ENCODE results near the gene SPSB1. TPM values are rescaled to one million over a fixed set of nuclear protein-coding genes. Genes with fewer than 3 reads are reported as not detected.
A peak's percentile ranks its signal among the peaks of the same experiment; 100 is the strongest.

The SPSB1 gene
- polyA plus RNA-seq, 1 donor (not counting 4 experiments of a cell fraction or from before 2014, with no cell fraction given) = 19.8 TPM

- Histone ChIP-seq H3K4me1 (ENCODE audit: control insufficient read depth, extremely low read depth, insufficient read depth, low read length) (peaks cover 50% of the 10 kb centered on the region), H3K4me2 (ENCODE audit: control insufficient read depth, extremely low read depth, insufficient read depth, low read depth, low read length) (no peak overlapping the region), H3K9me3 (ENCODE audit: control insufficient read depth, low read depth, low read length) (no peaks in the 10 kb centered on the region), H3K27me3 (ENCODE audit: control insufficient read depth, extremely low read depth, insufficient read depth, low read length) (no peaks in the 10 kb centered on the region), H4K20me1 (ENCODE audit: control insufficient read depth, extremely low read depth, insufficient read depth, low read length) (peaks cover 22% of the 10 kb centered on the region), H3K9ac (ENCODE audit: control insufficient read depth, extremely low read depth, insufficient read depth, low read length) (no peak overlapping the region), H3K9me1 (ENCODE audit: control insufficient read depth, extremely low read depth, insufficient read depth, low read length) (peaks cover 2% of the 10 kb centered on the region), H3K79me2 (ENCODE audit: control insufficient read depth, insufficient read depth, low read length) (peaks cover 83% of the 10 kb centered on the region), H3K36me3 (ENCODE audit: control insufficient read depth in 2 of 2, extremely low read depth in 1 of 2, insufficient read depth in 2 of 2, low read length in 2 of 2) (peaks cover 0 to 8% of the 10 kb centered on the region in 2 experiments), H2AFZ (ENCODE audit: control insufficient read depth, low read length) (no peak overlapping the region), H3K27ac (ENCODE audit: control insufficient read depth, insufficient read depth, low read length) (no peak overlapping the region), H3K4me3 (ENCODE audit: control insufficient read depth in 2 of 3, extremely low read depth in 1 of 3, insufficient read depth in 2 of 3, low read depth in 1 of 3, low read length in 3 of 3) (no peak overlapping the region)
- TF ChIP-seq CTCF (optimal IDR thresholded peaks at IDR 0.05 in 1 of 3, IDR thresholded peaks at IDR 0.05 in 1 of 3, conservative IDR thresholded peaks at IDR 0.05 in 1 of 3; ENCODE audit: extremely low read depth in 1 of 3, insufficient read depth in 2 of 3, low read length in 3 of 3) (no peak), EZH2 (IDR thresholded peaks at IDR 0.05; ENCODE audit: low read length) (no peak)
- no peak for DNase-seq (ENCODE audit: low read depth, low spot score)
- dilution Hi-C loops (cut with MboI; ENCODE audit: extremely low pct_ligation_motif_present, low sequenced_read_pairs) = no loop called here
- no peak for FAIRE-seq
Measured at GRCh38 chr1:9319789-9320519, 27.3 kb downstream of the SPSB1 start.

- Histone ChIP-seq H3K79me2 (ENCODE audit: control insufficient read depth, insufficient read depth, low read length) (peaks cover 84% of the 10 kb centered on the region), H3K4me3 (ENCODE audit: control insufficient read depth in 2 of 3, extremely low read depth in 1 of 3, insufficient read depth in 2 of 3, low read depth in 1 of 3, low read length in 3 of 3) (peak overlapping the region in 2 of 3 experiments; percentile 38 to 44), H3K27me3 (ENCODE audit: control insufficient read depth, extremely low read depth, insufficient read depth, low read length) (no peaks in the 10 kb centered on the region), H3K27ac (ENCODE audit: control insufficient read depth, insufficient read depth, low read length) (peak overlapping the region; percentile 57), H3K36me3 (ENCODE audit: control insufficient read depth in 2 of 2, extremely low read depth in 1 of 2, insufficient read depth in 2 of 2, low read length in 2 of 2) (peaks cover 0 to 9% of the 10 kb centered on the region in 2 experiments), H3K9me1 (ENCODE audit: control insufficient read depth, extremely low read depth, insufficient read depth, low read length) (peaks cover 7% of the 10 kb centered on the region), H2AFZ (ENCODE audit: control insufficient read depth, low read length) (no peak overlapping the region), H3K4me2 (ENCODE audit: control insufficient read depth, extremely low read depth, insufficient read depth, low read depth, low read length) (peak overlapping the region; percentile 78), H3K9me3 (ENCODE audit: control insufficient read depth, low read depth, low read length) (no peaks in the 10 kb centered on the region), H3K4me1 (ENCODE audit: control insufficient read depth, extremely low read depth, insufficient read depth, low read length) (peaks cover 51% of the 10 kb centered on the region), H4K20me1 (ENCODE audit: control insufficient read depth, extremely low read depth, insufficient read depth, low read length) (peaks cover 26% of the 10 kb centered on the region), H3K9ac (ENCODE audit: control insufficient read depth, extremely low read depth, insufficient read depth, low read length) (peak overlapping the region; percentile 71)
- DNase-seq (ENCODE audit: low read depth, low spot score) (no peak), FAIRE-seq (no peak)
- dilution Hi-C loops (cut with MboI; ENCODE audit: extremely low pct_ligation_motif_present, low sequenced_read_pairs) = no loop called here
- no peak for TF ChIP-seq EZH2 (IDR thresholded peaks at IDR 0.05; ENCODE audit: low read length)
- TF ChIP-seq CTCF (optimal IDR thresholded peaks at IDR 0.05 in 1 of 3, IDR thresholded peaks at IDR 0.05 in 1 of 3, conservative IDR thresholded peaks at IDR 0.05 in 1 of 3; ENCODE audit: extremely low read depth in 1 of 3, insufficient read depth in 2 of 3, low read length in 3 of 3) = no peak
Measured at GRCh38 chr1:9320520-9321479, 28.1 kb downstream of the SPSB1 start.

Data from keratinocyte (primary cell).